AG09309 (cell line): Measurements from ENCODE around the gene U2AF1L4.
A peak's percentile ranks its signal among the peaks of the same experiment; 100 is the strongest.

Experiments used
- DNase-seq: peaks from one replicate; pipeline ENCODE4 v3.0.0-alpha.2; 2010; ENCODE audit warnings: low read depth
- H3K4me3 ChIP-seq: 2 replicates; pipeline ENCODE4 v1.5.1; 2011; ENCODE audit warnings: mild to moderate bottlenecking, low read depth, low read length, moderate library complexity; ENCODE audit not compliant: control insufficient read depth
- CTCF ChIP-seq: IDR thresholded peaks from 2 replicates; pipeline ENCODE4 v1.5.1; 2011; ENCODE audit warnings: mild to moderate bottlenecking, low read depth, low read length, inconsistent platforms; ENCODE audit not compliant: insufficient read depth, control insufficient read depth; ENCODE audit errors: missing control alignments

U2AF1L4 gene

GRCh38 chr19:35708391-35708790, 36.8 kb downstream of the U2AF1L4 start:
- no peak for DNase-seq
- no peak overlapping the region for H3K4me3 ChIP-seq
- TF ChIP-seq CTCF: no peak

GRCh38 chr19:35704218-35704617, 41.0 kb downstream of the U2AF1L4 start, which contains the start of gene ZBTB32:
TSS of gene ZBTB32 (plus strand) at chr19:35704558. CDS start at chr19:35714627, 10,069 bp downstream.
- no peak within 1 kb of the TSS for H3K4me3 ChIP-seq
- TF ChIP-seq CTCF: no peak
- no peak for DNase-seq

GRCh38 chr19:35703343-35703742, 41.9 kb downstream of the U2AF1L4 start:
- no peak overlapping the region for H3K4me3 ChIP-seq
- no peak for TF ChIP-seq CTCF
- DNase-seq: no peak

GRCh38 chr19:35702223-35703012, 42.8 kb downstream of the U2AF1L4 start:
- DNase-seq: peak; percentile 87
- peak overlapping the region; percentile 62 for H3K4me3 ChIP-seq
- TF ChIP-seq CTCF: no peak

GRCh38 chr19:35696835-35697234, 48.4 kb downstream of the U2AF1L4 start:
- no peak for DNase-seq
- TF ChIP-seq CTCF: no peak

GRCh38 chr19:35695895-35696422, 49.3 kb downstream of the U2AF1L4 start:
- no peak for DNase-seq
- no peak overlapping the region for H3K4me3 ChIP-seq
- no peak for TF ChIP-seq CTCF

More at GRCh38 chr19:35696835-35697234, 48.4 kb downstream of the U2AF1L4 start:
- H3K4me3 ChIP-seq: no peak overlapping the region
